ENCODE data around the gene ICA1.

DNA sequence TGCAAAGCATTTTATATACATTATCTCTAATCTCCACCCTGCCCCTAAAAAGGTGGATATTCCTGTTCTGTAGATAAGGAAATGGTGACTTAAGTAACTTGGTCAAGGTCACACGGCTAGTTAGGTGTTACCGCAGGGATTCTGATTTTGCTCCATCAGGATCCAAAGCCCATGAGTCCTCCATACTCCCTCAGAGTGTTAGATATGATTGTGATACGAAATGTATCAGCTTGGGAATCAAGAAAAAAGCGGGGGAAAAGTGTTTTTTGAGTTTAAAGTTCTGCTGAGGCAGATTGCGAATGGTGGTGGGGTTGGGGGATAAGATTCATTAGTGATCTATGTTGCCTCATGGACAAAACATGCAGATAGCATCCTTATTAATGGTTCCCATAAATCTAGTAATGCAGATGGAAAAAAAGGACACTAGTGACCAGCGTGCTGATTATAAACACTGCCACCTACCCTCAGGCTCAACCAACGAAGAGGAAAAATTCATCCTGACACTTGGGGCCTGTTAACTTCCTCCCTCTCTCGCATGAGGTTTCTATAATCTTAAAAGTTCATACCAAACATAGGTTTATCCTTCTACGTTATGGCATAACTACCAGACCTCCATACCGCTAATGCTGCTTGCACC is 2.3 kb downstream of the ICA1 start:
- TF ChIP-seq POLR2A (IDR thresholded peaks at IDR 0.05): no peak
- no peak for TF ChIP-seq CTCF (IDR thresholded peaks at IDR 0.05)

Data from thyroid gland (tissue), 4 donors.